Measurements from ENCODE around the gene NELL1.

DNA sequence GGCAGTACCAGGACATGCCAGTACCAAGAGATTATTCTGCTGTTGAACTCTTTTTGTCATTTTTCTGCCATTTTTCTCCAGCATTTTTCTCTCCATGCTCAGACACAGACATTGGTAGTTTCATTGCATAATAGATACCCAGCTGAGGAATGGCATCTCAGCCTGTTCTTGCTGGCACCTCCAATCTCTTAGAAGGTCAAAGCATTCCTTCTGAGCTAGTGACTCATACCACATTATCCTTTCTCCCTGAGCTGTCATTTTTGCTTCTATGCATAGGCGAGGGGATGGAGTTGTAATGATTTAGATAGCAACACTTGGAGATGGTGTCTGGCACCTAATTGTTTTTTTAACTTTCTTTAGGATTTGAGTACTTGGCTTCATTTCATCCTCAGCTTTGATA is 321.1 kb downstream of the NELL1 start:
- TF ChIP-seq, protein P1, sequence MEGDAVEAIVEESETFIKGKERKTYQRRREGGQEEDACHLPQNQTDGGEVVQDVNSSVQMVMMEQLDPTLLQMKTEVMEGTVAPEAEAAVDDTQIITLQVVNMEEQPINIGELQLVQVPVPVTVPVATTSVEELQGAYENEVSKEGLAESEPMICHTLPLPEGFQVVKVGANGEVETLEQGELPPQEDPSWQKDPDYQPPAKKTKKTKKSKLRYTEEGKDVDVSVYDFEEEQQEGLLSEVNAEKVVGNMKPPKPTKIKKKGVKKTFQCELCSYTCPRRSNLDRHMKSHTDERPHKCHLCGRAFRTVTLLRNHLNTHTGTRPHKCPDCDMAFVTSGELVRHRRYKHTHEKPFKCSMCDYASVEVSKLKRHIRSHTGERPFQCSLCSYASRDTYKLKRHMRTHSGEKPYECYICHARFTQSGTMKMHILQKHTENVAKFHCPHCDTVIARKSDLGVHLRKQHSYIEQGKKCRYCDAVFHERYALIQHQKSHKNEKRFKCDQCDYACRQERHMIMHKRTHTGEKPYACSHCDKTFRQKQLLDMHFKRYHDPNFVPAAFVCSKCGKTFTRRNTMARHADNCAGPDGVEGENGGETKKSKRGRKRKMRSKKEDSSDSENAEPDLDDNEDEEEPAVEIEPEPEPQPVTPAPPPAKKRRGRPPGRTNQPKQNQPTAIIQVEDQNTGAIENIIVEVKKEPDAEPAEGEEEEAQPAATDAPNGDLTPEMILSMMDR (IDR thresholded peaks at IDR 0.05; ENCODE audit: insufficient read depth, low read depth, low read length) = no peak
- no peak for TF ChIP-seq EZH2 (IDR thresholded peaks at IDR 0.05; ENCODE audit: insufficient read depth, low read length)

Measured in astrocyte (in vitro differentiated cells and primary cell).